NOMO-1 treated with DMSO at 0.1 percent for 48 hours (cell line): ENCODE measurements around the gene LGR4.

Experiments used
- DNase-seq: peaks from one replicate; lab custom pipeline; 2025; ENCODE audit not compliant: unreplicated experiment; lab: John Stamatoyannopoulos, UW

LGR4 gene

DNA sequence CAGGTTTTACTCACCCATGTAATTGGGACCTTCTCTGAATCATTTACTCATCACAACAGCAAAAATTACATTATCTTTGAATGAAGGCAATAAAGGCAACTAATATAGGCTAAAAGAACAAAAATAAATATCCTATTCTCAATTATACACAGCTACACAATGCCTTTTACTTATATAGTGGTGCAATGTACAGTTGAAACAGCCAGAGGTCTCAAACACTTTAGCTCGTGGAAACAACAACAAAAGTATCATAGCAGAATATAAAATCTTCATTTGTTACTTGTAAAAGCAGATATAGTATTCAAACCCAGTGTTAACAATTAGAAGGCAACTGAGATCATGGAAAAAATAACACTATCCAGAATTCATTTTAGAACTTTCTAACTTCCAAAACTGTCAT lies 88.9 kb downstream of the LGR4 start:
- DNase-seq = no peak

DNA sequence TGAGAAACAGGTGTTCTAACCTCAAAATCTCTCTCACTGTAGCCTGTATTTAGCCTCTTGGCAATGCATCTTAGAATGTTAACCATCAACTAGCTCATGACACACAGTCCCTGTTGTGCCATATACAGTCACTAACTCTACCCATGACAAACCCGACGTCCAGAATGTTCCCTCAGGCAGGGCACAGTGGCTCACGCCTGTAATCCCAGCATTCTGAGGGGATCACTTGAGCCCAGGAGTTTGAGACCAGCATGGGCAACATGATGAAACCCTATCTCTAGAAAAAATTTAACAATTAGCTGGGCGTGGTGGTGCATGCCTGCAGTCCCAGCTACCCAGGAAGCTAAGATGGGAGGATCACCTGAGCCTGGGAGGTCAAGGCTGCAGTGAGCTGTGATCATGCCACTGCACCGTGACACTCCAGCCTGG lies 91.3 kb downstream of the LGR4 start:
- DNase-seq = no peak

DNA sequence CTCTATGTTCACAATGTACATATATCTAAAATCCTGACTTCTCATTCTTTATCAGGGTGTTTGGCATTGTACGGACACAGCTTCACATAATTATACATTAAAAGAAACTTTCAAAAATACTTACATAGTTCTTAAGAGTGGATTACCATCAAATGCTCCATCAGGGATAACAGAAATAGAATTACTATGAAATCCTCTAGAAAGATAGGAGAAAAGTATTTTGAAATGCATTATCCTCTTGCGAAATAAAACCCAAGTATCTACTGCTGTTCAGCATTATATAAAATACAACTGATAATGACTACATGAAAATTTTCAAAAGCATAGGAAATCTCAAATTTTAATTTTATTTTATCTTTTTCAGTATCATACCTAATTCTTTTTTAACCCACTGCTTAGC lies 91.8 kb downstream of the LGR4 start:
- DNase-seq = no peak

DNA sequence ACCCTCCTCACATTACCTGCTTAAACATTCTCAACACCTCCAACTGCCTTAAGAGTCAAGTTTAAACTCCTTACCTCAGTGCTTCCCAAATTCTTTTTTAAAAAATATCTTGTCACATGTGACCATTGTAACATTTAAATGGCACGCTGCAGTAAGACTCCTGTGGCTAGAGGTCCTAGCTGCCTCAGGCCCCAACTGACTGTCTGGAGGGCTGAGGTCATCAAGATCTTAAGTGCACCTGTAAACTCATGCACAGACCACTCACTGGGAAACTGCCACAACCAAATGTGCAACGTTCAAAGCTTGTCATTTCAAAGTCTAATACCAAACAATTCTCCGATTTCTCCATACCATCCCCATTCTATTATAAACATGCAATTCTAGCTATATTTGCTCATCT lies 93.1 kb downstream of the LGR4 start:
- no peak for DNase-seq

DNA sequence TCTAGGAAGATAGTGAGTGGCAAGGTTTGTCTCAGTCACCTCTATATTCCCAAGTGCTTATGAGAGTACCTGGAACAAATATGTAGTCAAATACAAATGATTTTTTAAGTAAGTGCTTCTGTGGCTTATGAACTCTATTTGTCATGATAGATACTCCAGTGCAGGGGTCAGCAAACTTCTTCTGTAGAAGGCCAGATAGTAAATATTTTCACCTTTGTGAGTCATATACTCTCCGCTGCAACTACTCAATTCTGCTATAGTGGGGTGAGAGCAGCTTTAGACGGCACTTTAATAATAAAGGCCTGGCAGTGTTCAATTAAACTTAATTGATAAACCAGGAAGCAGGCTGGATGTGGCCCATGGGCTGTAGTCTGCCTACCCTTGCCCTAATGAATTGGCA lies 97.2 kb downstream of the LGR4 start:
- DNase-seq = no peak

DNA sequence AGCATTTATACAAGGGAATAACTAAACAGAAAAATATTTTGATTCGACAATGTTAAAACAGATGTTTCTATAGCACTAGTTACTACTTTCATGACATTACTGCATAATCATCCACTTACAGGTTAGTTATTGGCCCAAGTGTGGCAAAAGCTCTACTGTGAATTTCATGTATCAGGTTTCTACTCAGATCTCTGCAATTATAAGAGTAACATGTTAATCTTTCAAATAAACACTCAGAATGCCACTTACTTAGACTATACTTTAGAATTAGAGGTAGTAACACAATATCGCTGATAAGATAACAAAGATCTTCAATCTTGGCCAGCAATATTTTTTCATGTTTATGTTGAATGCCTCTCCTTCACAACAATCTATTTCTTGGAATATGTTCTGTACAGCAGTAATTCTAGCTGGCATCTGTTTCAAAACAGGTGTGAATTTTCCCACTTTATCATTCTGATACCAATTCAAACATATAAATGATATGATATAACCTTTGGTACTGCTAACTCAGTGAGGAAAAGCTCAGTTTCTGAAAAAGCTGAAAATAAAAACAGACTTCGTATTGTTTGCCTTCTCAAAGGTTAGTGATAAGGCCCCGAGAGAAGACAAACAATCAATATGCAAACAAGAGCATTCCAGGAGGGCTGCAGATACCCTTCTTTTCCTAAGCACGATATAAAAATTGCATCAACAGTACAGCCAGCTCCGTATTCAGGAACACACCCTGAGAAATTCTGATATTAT lies 98.6 kb downstream of the LGR4 start:
- no peak for DNase-seq

DNA sequence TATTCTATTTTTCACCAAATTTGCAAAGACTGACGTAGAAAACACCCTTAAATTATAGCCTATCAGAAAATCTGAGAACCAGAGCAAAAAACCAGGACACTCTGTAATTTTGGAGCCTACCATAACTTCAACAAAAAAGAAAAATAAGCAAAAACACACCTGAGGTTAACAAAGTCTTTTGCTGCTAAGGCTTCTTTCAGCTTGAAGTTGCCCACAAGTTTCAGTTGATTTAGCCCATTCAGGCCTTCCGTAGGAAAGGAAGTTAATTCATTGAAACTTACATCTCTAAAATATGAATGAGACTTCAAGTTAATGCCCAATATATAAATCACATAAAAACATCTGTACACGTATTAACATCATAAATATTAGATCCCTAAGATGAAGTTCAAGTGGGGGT lies 99.2 kb downstream of the LGR4 start:
- no peak for DNase-seq

DNA sequence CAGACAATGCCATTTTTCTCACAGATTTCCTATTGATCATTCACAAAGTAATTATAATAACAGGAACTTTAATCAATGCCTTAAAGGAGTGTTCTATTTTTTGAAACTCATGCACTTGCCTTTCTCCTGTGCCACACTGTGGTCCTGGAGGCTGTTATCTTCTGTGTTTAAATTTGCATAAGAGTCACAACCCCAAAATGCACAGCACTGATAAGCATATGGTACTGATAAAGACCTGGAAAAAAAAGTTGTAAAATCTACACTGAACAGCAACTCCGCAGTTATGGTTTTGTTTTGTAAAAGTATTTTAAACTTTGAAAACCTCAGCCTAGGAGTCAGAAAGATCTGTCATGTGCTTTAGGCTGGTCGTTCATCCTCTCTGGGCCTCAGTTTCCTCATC lies 100.4 kb downstream of the LGR4 start:
- no peak for DNase-seq

DNA sequence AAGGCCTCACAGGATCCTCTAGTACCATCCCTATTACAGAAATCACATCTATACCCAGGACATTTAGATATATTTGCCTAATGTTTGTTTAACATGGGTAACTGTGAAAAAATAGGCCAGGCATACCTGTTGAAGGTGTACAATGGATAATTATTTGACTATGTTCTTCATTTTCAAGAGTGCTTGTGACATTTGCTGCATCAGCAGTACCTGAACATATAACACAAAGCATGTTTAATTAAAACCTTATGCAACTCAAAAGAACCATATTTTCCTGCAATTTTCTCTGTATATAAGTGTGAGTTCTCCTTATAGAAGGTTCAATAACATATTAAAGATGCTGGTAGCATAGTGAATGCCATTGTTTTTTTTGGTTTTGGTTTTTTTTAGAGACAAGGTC lies 101.1 kb downstream of the LGR4 start:
- DNase-seq = no peak

DNA sequence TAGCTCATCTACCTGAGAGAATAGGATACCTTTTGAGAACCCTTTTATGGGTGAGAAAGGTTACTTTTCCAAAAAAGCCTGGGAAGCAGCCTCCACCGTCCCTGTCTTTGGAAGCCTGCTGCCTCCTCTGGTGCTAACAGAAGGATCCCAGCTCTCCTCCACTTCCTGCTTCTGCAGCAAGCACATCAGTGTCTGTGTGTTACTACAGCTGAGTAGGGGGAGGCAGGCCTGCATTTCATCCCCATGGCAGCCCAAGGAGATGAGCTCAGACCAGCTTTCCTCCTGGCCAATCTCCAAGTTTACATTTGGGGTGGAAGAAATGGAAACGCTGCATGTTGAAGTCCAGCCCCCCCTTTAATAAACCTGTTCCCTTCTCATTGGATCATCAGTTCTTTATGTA lies 102.2 kb downstream of the LGR4 start:
- no peak for DNase-seq

DNA sequence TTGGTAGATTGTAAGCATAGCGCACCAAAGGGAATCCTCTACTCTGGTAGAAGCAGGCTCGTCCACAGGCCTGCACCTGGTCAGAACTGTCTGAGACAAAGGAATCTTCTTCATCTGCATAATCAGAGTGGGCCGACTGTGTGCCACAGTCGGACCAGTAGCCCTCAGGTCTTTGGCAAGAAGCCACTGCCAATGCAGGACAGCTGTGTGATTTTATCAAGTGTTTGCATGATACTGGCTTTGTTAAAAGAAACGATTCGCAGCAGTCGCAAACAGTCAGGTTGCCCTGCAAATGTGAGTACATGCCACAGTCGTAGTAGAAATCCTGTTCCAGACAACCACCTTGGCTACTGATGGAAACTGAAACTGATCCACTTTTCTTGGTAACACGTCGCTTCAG lies 104.7 kb downstream of the LGR4 start:
- DNase-seq = no peak

DNA sequence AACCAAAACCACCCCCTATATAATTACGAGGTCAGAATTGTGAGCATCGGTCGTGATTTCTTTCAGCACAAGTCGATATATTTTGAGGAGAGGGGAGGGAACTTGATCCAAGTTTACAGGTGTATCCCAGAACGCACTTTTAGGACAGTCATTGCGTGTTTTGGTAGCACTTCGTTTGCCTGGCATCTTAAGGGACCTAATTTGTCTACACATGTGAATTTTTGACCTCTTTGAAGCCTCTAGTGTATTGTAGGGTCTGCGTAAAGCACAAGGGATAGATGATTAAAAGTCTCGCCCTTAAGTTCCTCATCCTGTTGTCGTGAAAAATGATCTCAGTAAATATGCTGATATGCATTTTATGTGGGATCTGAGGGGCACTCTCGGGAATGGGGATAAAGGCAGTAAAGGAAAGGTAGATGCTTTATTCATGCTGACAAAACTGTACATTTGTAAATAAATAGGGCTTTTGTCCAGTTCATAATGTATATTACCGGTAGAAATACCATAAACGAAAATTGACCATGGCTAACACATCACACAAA lies 108.9 kb downstream of the LGR4 start:
- no peak for DNase-seq

DNA sequence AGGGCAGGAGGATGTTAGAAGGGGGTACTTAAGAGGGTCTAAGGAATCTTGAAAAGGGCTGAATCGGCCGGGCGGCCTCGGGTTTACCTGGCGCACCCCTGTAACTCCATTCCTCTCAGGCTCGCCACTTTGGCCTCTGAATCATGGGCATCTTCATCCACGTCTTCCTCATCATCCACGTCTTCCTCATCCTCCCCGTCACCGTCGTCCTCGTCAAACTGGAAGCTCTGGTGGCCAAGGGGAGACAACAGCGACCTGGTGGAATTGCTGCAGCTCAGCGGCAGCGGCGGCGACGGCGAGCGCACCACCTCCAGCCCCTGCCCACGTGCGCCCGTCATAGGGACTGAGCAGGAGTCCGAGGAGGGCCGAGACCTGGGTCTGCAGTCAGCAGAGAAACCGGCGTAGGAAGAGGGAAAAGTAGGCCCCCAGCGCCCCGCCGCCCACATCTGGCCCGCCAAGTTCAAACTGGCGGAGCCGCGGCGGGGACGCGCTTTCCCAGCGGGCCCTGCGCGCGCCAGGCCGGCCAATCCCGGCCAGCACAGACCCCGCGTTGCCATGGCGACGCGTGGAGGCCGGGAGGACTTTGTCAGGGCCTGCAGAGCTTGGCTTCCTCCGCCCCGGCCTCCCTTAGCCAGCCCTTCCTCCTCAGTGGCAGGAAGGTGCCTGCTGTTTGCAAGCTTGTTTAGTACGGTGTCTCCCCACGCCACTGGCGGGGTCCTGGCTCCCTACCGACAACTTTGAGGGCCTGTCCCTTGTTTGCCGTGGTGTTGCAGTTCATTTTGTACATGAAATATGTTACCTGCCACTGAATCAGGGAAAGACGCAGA lies 109.6 kb downstream of the LGR4 start, which contains the start of gene CCDC34:
CCDC34 (minus strand) TSS at position 467 of the 827 bp plus-strand sequence; CDS start at position 446, 21 bp downstream.
- DNase-seq = peak; percentile 82

DNA sequence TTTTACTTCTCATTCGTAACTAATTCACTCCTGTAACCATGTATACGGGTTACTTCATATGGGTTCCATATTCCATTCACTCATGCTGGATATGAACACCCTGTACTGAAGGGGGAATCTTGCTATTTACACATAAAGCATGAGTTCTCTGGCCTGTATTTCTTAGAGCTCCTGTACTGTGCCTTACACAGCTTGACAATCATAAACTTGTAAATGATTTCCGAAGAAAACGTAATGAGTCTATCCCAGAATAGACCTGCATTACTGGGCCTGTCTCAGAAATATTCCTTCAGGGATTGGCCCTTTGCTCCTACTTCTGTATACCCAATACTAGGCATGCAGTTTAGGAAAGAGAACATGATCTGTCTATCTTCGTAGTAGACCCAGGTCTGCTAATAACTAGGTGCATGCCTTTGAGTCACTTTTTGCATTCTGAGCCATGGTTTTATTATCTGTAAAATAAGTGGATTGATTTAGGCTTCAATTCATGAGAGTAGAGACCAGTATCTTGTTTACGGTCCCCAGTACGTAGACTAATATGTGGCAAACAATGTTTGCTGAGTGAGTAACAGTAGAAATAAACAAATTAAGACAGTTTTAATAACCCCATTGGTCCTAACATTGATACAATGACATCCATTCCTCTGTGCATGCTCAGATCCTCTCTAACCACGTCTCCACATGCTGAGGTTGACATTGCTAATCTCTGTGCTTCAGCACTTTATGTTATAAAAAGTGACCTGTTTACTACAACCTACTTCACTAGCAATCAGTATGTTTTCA lies 110.8 kb downstream of the LGR4 start:
- no peak for DNase-seq

DNA sequence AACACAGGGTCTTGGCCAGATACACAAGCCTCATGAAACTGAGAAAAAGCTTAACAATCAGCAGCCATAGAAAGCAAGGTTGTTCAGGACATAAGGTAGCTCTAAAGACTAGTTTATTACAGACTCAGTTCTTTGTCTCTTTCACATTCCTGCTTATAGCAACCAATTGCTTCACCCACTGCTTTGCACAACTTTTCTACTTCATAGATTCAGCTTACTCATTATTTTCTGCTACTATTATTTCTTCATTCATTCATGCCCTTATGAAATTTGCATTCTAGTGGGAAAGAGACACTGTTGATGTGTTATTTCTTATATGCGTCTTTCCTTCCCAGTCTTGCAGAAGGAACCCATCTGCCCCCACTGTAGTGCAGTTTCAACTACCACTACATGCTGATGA lies 114.3 kb downstream of the LGR4 start:
- DNase-seq = peak; percentile 12

DNA sequence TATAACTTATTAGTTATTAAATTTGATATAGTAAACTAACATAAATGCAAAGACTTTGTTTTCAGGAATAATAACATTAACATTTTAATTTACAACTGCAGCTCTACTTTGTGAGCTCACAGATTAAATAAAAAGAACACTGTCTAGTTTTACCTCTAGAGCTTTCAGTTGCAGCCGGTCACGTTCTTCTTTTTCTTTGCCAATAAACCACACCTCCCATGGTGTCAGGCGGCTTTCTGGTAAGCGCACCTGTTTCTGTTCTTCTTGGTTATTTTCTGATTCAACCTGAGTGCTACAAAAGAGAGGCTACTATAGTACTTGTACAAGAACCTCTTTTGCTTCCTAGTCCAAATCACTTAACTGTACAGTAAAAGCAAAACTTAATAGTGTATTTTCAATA lies 115.3 kb downstream of the LGR4 start:
- no peak for DNase-seq

DNA sequence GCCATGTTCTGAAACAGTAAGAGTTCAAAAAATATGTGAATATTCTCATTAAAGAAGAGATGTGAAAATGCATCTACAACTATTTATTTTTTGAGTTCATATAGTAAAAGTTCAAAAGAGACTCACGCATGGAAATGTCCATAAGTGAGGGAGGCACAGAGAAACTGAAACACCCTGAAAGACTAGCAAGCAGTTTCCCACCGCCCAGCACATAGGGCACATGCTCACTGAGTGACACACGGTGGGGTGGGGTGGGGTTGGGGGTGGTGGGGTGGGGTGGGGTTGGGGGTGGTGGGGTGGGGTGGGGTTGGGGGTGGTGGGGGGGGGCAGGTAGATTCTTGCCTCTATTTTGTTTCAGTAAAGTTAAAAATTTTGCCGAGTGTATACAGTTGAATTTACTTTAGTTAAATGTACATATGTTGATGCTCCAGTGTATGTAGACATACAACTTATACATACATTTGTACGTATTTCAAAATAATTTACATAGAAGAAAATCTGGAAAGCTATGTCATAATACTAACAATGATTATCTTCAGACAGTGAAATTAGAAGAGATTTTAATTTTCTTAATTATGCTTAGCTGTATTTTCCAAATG lies 115.9 kb downstream of the LGR4 start:
- DNase-seq = no peak

DNA sequence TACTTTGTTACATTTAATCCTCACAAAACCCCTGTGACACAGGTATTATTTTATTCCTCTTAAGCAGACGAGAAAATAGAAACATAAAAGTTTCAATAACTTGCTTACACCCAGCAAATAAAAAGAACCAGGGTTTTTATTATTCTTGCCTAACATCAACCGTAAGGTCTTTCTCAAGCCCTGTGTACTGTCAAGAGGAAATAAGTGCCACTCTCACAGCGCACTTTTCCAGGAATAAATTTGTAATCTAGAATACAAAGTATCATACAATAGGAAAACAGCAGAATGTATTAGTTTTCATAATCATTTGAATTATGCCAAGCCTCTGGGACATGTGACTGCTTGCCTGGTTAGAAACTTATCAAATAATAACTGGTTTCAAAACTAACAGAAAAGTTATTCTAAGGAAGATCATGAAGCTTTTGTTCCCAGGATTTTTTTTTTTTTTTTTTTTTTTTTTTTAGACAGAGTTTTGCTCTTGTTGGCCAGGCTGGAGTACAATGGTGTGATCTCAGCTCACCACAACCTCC lies 117.0 kb downstream of the LGR4 start:
- DNase-seq = no peak

DNA sequence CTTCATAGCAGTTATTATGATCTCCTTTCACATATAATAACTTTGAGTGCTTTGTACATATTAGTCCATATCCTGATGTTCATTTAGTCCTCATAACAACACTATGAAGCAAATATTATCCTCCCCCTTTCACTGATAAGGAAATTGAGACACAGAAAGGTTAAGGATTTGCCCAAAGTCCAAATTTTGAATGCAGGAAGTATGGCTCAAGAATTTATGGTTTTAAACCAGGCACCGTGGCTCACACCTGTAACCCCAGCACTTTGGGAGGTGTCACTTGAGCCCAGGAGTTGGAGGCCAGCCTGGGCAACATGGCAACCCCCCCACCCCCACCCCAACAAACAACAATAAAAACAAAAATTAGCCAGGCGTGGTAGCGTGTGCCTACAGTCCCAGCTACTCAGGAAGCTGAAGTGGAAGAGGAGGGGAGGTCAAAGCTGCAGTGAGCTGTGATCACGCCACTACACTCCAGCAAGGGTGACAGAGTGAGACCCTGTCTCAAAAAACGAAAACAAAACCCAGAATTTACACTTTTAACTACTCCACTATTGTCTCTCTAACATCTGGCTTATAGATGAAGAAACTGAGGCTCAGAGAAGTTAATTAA lies 118.1 kb downstream of the LGR4 start:
- no peak for DNase-seq
